K562 (cell line): ENCODE data around the gene PPP1CA. TPM values are rescaled to one million over a fixed set of nuclear protein-coding genes. Genes with fewer than 3 reads are reported as not detected.
A peak's percentile ranks its signal among the peaks of the same experiment; 100 is the strongest.

Source experiments
- ARID3B ChIP-seq: fragments of 250-450 bp; sonication (Bioruptor Pico); IDR thresholded peaks from 2 replicates; pipeline ENCODE4 v1.4.0; 2020; ENCODE audit warnings: borderline replicate concordance
- BACH1 ChIP-seq: fragments of 200-800 bp; sonication (Bioruptor generic); IDR thresholded peaks from 2 replicates; pipeline ENCODE4 v1.6.1; 2016; ENCODE audit warnings: missing genetic modification characterization, missing compliant biosample characterization
- BRD4 ChIP-seq: fragments of 200-600 bp; sonication (generic); IDR thresholded peaks from 2 replicates; pipeline ENCODE4 v1.6.1; 2017; ENCODE audit warnings: inconsistent platforms
- CBX3 ChIP-seq, 2 experiments: IDR thresholded peaks; 1 replicate in 1 of 2; 2 replicates in 1 of 2; pipeline ENCODE4 v1.6.1; 2012; ENCODE audit warnings: inconsistent platforms in 2 of 2, low read length in 2 of 2, borderline replicate concordance in 1 of 2, control low read depth in 1 of 2
- CREB3 ChIP-seq: fragments of 450-650 bp; conservative IDR thresholded peaks from 2 replicates; pipeline ENCODE4 v1.6.1; 2016; ENCODE audit warnings: missing genetic modification characterization, low read depth, mild to moderate bottlenecking, missing compliant biosample characterization, moderate library complexity
- E2F5 ChIP-seq: sonication (generic); formaldehyde crosslinking; IDR thresholded peaks from 2 replicates; pipeline ENCODE4 v1.8.0; 2022; ENCODE audit warnings: mild to moderate bottlenecking, missing genetic modification reagents
- ELK1 ChIP-seq: sonication (generic); formaldehyde crosslinking; IDR thresholded peaks from 2 replicates; pipeline ENCODE4 v1.8.1; 2022; ENCODE audit warnings: missing genetic modification reagents
- FIP1L1 ChIP-seq: fragments of 200-400 bp; formaldehyde crosslinking; IDR thresholded peaks from 2 replicates; pipeline ENCODE4 v1.6.1; 2018; ENCODE audit warnings: mild to moderate bottlenecking, low read depth, low read length; ENCODE audit not compliant: poor library complexity, severe bottlenecking
- GTF2A2 ChIP-seq: IDR thresholded peaks from 2 replicates; pipeline ENCODE4 v1.6.1; 2016; ENCODE audit warnings: mild to moderate bottlenecking, missing genetic modification characterization, missing compliant biosample characterization
- HDGF ChIP-seq: fragments of 450-650 bp; IDR thresholded peaks from 2 replicates; pipeline ENCODE4 v1.6.1; 2016
- MCM7 ChIP-seq, 2 experiments: fragments of 450-650 bp; IDR thresholded peaks; 2 replicates each; pipeline ENCODE4 v1.6.1; 2016 to 2018
- NFIX ChIP-seq: fragments of 250-450 bp; sonication (Bioruptor Pico); IDR thresholded peaks from 2 replicates; pipeline ENCODE4 v1.4.0; 2020; ENCODE audit warnings: low read depth, mild to moderate bottlenecking, moderate library complexity
- NR2F6 ChIP-seq: fragments of 450-650 bp; formaldehyde crosslinking; IDR thresholded peaks from 2 replicates; pipeline ENCODE4 v1.4.0; 2020; ENCODE audit warnings: mild to moderate bottlenecking
- NR4A1 ChIP-seq, 2 experiments: fragments of 250-450 bp in 1 of 2; fragments of 450-650 bp in 1 of 2; sonication (Bioruptor Pico) in 1 of 2; IDR thresholded peaks; 2 replicates each; pipeline versions ENCODE4 v1.4.0 to v1.6.1; 2016 to 2020; ENCODE audit warnings: mild to moderate bottlenecking in 2 of 2, missing compliant biosample characterization in 1 of 2, missing genetic modification characterization in 1 of 2, moderate library complexity in 1 of 2
- POLR3A ChIP-seq: IDR thresholded peaks from 2 replicates; pipeline ENCODE4 v1.6.1; 2011; ENCODE audit warnings: borderline replicate concordance, mild to moderate bottlenecking, moderate library complexity; ENCODE audit not compliant: insufficient read length, insufficient read depth; ENCODE audit errors: extremely low read depth
- PRPF4 ChIP-seq: fragments of 200-400 bp; formaldehyde crosslinking; IDR thresholded peaks from one replicate; pipeline ENCODE4 v1.6.1; 2017; ENCODE audit warnings: low read length, low read depth, mild to moderate bottlenecking; ENCODE audit not compliant: insufficient read depth, poor library complexity, severe bottlenecking
- SIRT6 ChIP-seq: IDR thresholded peaks from one replicate; pipeline ENCODE4 v1.6.1; 2012; ENCODE audit warnings: low read depth, mild to moderate bottlenecking, control low read depth, inconsistent platforms, low read length, moderate library complexity
- TAF9B ChIP-seq: fragments of 450-650 bp; IDR thresholded peaks from 2 replicates; pipeline ENCODE4 v1.6.1; 2018; ENCODE audit warnings: mild to moderate bottlenecking; ENCODE audit not compliant: partially characterized antibody
- ZNF274 ChIP-seq: IDR thresholded peaks from 2 replicates; pipeline ENCODE4 v1.6.1; 2011; ENCODE audit warnings: low read depth, mild to moderate bottlenecking, low read length, moderate library complexity, borderline replicate concordance
- ZNF436 ChIP-seq: fragments of 250-450, 450-650 bp; sonication (Bioruptor Pico); formaldehyde crosslinking; IDR thresholded peaks from 2 replicates; pipeline ENCODE4 v1.7.0; 2020; ENCODE audit warnings: mild to moderate bottlenecking
- ZNF551 ChIP-seq: fragments of 250-450 bp; sonication (Bioruptor Pico); IDR thresholded peaks from 2 replicates; pipeline ENCODE4 v1.5.0; 2021; ENCODE audit warnings: mild to moderate bottlenecking, moderate library complexity
- ZNF57 ChIP-seq: fragments of 450-650 bp; formaldehyde crosslinking; IDR thresholded peaks from 2 replicates; pipeline ENCODE4 v1.4.0; 2020; ENCODE audit warnings: mild to moderate bottlenecking, moderate library complexity
- ZZZ3 ChIP-seq: fragments of 450-650 bp; IDR thresholded peaks from 2 replicates; pipeline ENCODE4 v1.6.1; 2016; ENCODE audit warnings: antibody characterized with exemption, mild to moderate bottlenecking, moderate library complexity
- polyA plus RNA-seq, 8 experiments: library from polyadenylated mRNA; depleted of rRNA in 4 of 8; stranded (reverse) in 5 of 8; unstranded in 3 of 8; fragments of >200 nt; fragmentation: Nextera tagmentation in 2 of 8; fragmentation: Illumina TruSeq in 1 of 8; extraction: Ambion mirVana in 2 of 8; extraction: Trizol in 1 of 8; gene quantifications; 2 replicates each; pipeline versions ENCODE4 v1.2.1 to v1.2.3, GENCODE V29; 2011 to 2014; ENCODE audit warnings: inconsistent platforms in 1 of 8, missing spikeins in 1 of 8
- total RNA-seq, 7 experiments: library from RNA; depleted of rRNA in 6 of 7; stranded (reverse); fragments of >200 nt in 6 of 7; fragmentation: Illumina TruSeq in 2 of 7; extraction: Trizol in 2 of 7; gene quantifications; 2 replicates each; pipeline versions ENCODE4 v1.2.1 to v1.2.3, GENCODE V29; 2011 to 2021; ENCODE audit warnings: low replicate concordance in 1 of 7

The PPP1CA gene
- total and polyA plus RNA-seq, 9 of the 15 experiments (the other 6 are each of a cell fraction or from before 2014, with no cell fraction given) = 18.2 to 242 (median 188) TPM

- TF ChIP-seq CREB3 (tag) (0 out of 2 replicates have a peak, but pooled peaks have one; percentile 26), NR4A1 (CRISPR knock-in tag; IDR thresholded peaks at IDR 0.05) (no peak), NR4A1 (tag; IDR thresholded peaks at IDR 0.05) (peak; percentile 65), BRD4 (peak; percentile 19; the same call in 1 of the 2 replicates), NR2F6 (CRISPR knock-in tag) (no peak), MCM7 (IDR thresholded peaks at IDR 0.05) (no peak; a peak in 1 of 4 replicates), ZNF436 (CRISPR knock-in tag) (no peak), NFIX (CRISPR knock-in tag) (no peak), TAF9B (no peak), FIP1L1 (no peak), ARID3B (CRISPR knock-in tag) (no peak), BACH1 (tag) (peak; percentile 78; the same call in 1 of the 2 replicates), HDGF (peak; percentile 70), PRPF4 (no peak), SIRT6 (no peak), ZNF551 (CRISPR knock-in tag) (no peak), CBX3 (IDR thresholded peaks at IDR 0.05; ENCODE audit: borderline replicate concordance in 1 of 2, low read length in 2 of 2) (no peak), ELK1 (CRISPR knock-in tag) (no peak), ZNF274 (no peak), E2F5 (no peak), GTF2A2 (no peak), ZZZ3 (no peak), POLR3A (no peak), ZNF57 (CRISPR knock-in tag) (no peak)
Measured at GRCh38 chr11:67373648-67374570, 27.7 kb downstream of the PPP1CA start (continued).
